Kidney epithelial cell (primary cell): ENCODE measurements around the gene SORCS3. TPM values are rescaled to one million over a fixed set of nuclear protein-coding genes. Genes with fewer than 3 reads are reported as not detected.

ENCODE experiments used
- DNase-seq: peaks from one replicate; pipeline ENCODE4 v3.0.0-alpha.2; 2010; ENCODE audit warnings: low read depth
- H3K27me3 ChIP-seq: 2 replicates; pipeline ENCODE4 v1.6.0; 2011; ENCODE audit warnings: low read length; ENCODE audit not compliant: control insufficient read depth, insufficient read depth
- H3K36me3 ChIP-seq: 2 replicates; pipeline ENCODE4 v1.5.1; 2011; ENCODE audit warnings: low read length; ENCODE audit not compliant: control insufficient read depth, insufficient read depth
- H3K4me3 ChIP-seq: 2 replicates; pipeline ENCODE4 v1.5.1; 2011; ENCODE audit warnings: low read depth, mild to moderate bottlenecking, control low read depth, low read length
- total RNA-seq: library from RNA; depleted of rRNA; stranded (reverse); fragments of >200 nt; gene quantifications from 2 replicates; pipeline ENCODE4 v1.2.3, GENCODE V29; 2015
- TF ChIP-seq, protein P1 (sequence below): IDR thresholded peaks from 2 replicates; pipeline ENCODE4 v1.5.1; 2011; ENCODE audit warnings: mild to moderate bottlenecking, moderate library complexity, low read length, control low read depth, inconsistent platforms; ENCODE audit not compliant: insufficient read depth, poor library complexity, severe bottlenecking

Gene SORCS3
- total RNA-seq, 1 donor from 2014 or later = 0.96 TPM

DNA sequence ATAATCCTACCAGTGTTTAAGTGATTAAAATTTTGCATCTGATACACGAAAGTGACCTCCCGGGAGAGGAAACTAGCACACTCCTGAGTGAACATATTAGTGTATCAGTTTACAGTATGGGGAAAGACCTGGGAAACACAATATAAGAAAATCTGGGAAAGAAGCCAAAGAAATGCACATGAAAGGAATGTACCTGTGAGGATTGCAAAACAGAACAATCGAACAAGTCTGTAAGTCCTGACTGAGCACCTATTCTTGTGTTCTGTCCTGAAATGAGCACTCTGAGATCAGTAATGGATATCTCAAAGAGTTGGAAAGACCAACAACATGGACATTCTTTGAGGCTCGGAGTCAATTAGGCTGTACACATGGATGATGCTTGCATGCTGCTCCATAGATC lies 554.7 kb downstream of the SORCS3 start:
- Histone ChIP-seq H3K27me3 (no peaks in the 10 kb centered on the region), H3K4me3 (no peak overlapping the region), H3K36me3 (no peaks in the 10 kb centered on the region)
- TF ChIP-seq, protein P1, sequence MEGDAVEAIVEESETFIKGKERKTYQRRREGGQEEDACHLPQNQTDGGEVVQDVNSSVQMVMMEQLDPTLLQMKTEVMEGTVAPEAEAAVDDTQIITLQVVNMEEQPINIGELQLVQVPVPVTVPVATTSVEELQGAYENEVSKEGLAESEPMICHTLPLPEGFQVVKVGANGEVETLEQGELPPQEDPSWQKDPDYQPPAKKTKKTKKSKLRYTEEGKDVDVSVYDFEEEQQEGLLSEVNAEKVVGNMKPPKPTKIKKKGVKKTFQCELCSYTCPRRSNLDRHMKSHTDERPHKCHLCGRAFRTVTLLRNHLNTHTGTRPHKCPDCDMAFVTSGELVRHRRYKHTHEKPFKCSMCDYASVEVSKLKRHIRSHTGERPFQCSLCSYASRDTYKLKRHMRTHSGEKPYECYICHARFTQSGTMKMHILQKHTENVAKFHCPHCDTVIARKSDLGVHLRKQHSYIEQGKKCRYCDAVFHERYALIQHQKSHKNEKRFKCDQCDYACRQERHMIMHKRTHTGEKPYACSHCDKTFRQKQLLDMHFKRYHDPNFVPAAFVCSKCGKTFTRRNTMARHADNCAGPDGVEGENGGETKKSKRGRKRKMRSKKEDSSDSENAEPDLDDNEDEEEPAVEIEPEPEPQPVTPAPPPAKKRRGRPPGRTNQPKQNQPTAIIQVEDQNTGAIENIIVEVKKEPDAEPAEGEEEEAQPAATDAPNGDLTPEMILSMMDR = no peak
- no peak for DNase-seq

DNA sequence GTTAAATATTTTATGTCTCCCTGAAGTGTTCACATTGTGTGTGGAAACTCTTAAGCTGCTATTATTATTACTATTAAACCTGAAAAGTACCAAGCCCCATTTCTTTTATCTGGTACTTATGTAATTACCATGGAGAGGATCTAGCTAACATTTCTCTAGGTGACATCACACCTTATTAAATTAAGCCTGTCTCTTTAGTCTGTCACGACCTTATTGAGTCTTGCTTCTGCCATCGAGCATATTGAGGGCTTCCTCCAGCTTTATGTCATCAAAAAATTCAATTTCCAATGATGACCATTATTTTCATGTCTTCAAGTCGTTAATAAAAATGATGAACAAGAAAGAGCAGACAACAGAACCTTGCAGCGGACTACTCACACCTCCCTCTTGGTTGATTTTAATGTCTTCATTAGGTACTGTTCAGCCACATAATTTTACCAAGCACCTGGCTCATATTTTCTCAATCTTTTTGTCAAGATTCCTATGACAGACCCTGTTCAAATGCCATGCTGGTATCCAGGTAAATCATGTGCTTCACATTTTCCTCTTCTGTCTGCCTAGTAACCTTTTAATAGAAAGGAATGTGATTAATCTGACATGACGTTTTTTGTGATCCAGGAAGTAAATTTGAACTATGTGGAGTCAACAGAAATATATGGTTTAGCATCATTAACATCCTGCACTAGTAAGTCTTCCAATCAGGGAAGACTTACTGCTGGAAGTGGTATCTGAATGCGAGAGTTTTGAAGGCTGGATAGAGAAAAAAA lies 556.7 kb downstream of the SORCS3 start:
- Histone ChIP-seq H3K27me3 (no peaks in the 10 kb centered on the region), H3K36me3 (no peaks in the 10 kb centered on the region), H3K4me3 (no peak overlapping the region)
- DNase-seq = no peak
- TF ChIP-seq, protein P1 = no peak

DNA sequence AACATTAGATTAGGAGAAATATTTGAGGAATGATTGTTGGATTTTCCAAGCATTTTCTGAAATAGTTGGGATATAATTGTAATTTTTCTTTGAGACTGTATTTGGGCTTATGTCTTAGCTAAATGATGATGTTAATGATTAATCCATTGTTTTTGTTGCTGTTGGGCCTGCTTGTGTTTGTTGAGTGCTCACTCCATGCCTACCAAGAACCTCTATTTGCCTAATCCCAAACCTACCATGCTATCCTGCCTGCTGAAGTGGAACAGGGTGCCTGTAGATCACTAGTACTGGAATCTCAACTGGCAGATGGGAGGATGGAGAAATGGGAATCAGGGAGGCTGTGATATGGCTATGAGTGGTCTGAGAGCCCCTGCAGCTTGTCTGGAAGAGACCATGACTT lies 565.5 kb downstream of the SORCS3 start:
- Histone ChIP-seq H3K4me3 (no peak overlapping the region), H3K27me3 (no peaks in the 10 kb centered on the region), H3K36me3 (no peaks in the 10 kb centered on the region)
- DNase-seq = no peak
- TF ChIP-seq, protein P1 = no peak

DNA sequence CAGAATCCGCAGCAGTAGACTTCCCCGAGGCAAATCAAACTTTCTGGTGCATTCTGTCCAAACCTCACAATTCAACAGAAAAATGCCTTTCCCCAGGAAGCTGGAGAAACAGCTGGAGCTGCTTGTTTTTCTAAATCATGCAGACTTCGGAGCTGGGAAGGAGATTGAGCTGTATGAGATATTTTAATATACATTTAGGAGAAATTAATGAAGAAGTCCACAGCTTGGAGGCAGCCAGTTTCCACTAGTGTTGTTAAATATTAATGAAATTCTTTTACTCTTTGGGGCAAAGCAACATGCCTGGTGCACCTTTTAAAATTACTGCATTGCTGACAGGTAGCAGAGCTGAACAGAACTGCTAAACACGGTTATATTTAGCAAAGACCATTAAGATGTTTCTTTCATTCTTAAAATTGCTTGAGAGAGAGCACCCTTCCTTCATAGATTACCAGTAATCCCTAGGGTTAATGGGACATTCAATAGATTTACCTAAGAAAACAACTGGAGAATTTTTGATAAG lies 566.4 kb downstream of the SORCS3 start:
- no peaks in the 10 kb centered on the region for H3K27me3 ChIP-seq
- TF ChIP-seq, protein P1 = no peak
- DNase-seq = peak; percentile 28

DNA sequence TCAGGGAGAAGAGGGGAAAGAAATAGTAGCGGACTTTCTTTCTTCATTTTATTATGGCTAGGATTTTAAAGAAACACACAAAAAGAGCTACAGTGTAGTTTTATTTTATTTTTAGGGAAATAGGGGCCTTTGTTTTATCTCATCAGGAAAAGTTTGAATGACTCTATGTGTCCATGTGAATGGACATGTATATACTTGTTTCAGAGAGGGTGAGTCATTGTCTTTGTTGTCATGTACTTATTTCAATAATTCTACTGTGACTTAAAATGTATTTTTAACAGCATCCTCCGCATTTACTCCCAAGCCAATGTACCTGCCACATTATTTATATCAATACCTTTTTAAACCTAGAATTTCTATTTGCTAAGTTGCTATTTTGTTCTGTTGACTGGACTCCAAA lies 569.5 kb downstream of the SORCS3 start:
- Histone ChIP-seq H3K4me3 (no peak overlapping the region), H3K27me3 (no peaks in the 10 kb centered on the region), H3K36me3 (no peaks in the 10 kb centered on the region)
- no peak for DNase-seq
- TF ChIP-seq, protein P1 = no peak

More for the DNA sequence above, 566.4 kb downstream of the SORCS3 start:
- Histone ChIP-seq H3K36me3 (no peaks in the 10 kb centered on the region), H3K4me3 (no peak overlapping the region)
